ENCODE data around the gene SHISA8. TPM values are rescaled to one million over a fixed set of nuclear protein-coding genes. Genes with fewer than 3 reads are reported as not detected.

Gene SHISA8
- total RNA-seq, 1 donor from 2014 or later = not detected

DNA sequence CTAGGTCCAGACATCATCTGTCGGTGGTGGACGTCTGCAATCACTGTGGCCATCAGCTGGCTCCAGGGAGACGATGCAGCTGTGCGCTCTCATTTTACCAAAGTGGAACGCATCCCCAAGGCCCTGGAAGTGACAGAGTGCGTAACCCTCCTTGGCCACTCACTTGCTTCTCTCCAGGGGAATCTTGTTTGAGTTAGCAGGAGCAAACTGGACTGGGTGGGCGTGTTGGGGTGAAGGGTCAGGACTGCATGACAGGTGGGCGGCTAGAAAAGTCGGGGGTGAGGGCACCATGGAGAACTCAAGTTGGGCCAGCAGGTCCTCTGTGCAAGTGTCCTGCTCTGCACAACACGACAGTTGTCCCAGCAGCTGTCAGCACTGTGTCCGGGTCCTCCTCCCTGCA is 16.2 kb downstream of the SHISA8 start:
- H3K27ac Mint-ChIP-seq (ENCODE audit: unreplicated experiment) = no peak overlapping the region
- H3K4me3 Mint-ChIP-seq (ENCODE audit: unreplicated experiment) = no peak overlapping the region
- TF ChIP-seq, protein P1, sequence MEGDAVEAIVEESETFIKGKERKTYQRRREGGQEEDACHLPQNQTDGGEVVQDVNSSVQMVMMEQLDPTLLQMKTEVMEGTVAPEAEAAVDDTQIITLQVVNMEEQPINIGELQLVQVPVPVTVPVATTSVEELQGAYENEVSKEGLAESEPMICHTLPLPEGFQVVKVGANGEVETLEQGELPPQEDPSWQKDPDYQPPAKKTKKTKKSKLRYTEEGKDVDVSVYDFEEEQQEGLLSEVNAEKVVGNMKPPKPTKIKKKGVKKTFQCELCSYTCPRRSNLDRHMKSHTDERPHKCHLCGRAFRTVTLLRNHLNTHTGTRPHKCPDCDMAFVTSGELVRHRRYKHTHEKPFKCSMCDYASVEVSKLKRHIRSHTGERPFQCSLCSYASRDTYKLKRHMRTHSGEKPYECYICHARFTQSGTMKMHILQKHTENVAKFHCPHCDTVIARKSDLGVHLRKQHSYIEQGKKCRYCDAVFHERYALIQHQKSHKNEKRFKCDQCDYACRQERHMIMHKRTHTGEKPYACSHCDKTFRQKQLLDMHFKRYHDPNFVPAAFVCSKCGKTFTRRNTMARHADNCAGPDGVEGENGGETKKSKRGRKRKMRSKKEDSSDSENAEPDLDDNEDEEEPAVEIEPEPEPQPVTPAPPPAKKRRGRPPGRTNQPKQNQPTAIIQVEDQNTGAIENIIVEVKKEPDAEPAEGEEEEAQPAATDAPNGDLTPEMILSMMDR (IDR thresholded peaks at IDR 0.05) = no peak
- no peak for DNase-seq (ENCODE audit: low spot score)
- no peaks in the 10 kb centered on the region for H3K4me1 Mint-ChIP-seq (ENCODE audit: low read depth)
- H3K36me3 Mint-ChIP-seq (ENCODE audit: low read depth) = peaks cover 24% of the 10 kb centered on the region
- no peaks in the 10 kb centered on the region for H3K27me3 Mint-ChIP-seq (ENCODE audit: low read depth)
- H3K9me3 Mint-ChIP-seq (ENCODE audit: low read depth) = no peaks in the 10 kb centered on the region

DNA sequence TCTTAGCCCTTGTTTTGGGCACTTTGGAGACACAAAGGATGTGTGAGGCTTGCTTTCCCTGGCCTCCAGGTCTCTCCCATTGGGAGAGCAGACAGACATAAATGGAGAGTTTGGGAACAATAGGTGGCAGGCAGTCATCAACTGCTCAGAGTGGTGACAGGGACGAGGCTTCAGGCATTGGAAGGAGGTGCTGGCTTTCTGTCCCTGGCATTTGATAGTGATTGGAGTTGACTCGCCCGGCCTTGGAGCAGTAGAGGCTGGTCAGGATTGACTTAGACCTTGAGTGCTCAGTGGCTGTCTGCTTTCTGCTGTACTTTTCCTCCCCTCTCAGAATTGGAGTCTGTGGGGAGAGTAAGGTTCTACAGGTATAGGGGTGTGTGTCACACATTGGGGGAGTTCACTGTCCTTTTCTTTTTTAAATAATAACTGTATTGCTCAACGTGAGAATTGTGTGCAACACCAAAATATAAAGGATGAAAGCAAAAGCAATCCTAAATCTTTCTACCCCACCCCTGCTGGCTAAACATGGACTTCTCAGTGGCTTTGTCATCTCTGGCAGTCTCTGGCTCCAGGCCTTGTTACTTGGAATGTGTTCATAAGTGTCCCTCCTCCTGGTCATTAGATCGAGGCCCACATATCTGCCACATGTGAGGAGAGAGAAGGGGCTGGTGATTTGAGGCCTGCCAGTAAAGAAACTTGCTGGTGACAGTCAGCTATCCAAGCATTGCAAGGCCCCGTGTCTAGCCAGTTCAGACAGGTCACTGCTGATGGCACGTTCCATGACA is 21.1 kb downstream of the SHISA8 start:
- peaks cover 33% of the 10 kb centered on the region for H3K36me3 Mint-ChIP-seq (ENCODE audit: low read depth)
- TF ChIP-seq, protein P1 (IDR thresholded peaks at IDR 0.05) = no peak
- H3K4me3 Mint-ChIP-seq (ENCODE audit: unreplicated experiment) = no peak overlapping the region
- no peak for DNase-seq (ENCODE audit: low spot score)
- no peaks in the 10 kb centered on the region for H3K4me1 Mint-ChIP-seq (ENCODE audit: low read depth)
- no peaks in the 10 kb centered on the region for H3K27me3 Mint-ChIP-seq (ENCODE audit: low read depth)
- no peaks in the 10 kb centered on the region for H3K9me3 Mint-ChIP-seq (ENCODE audit: low read depth)
- H3K27ac Mint-ChIP-seq (ENCODE audit: unreplicated experiment) = no peak overlapping the region

DNA sequence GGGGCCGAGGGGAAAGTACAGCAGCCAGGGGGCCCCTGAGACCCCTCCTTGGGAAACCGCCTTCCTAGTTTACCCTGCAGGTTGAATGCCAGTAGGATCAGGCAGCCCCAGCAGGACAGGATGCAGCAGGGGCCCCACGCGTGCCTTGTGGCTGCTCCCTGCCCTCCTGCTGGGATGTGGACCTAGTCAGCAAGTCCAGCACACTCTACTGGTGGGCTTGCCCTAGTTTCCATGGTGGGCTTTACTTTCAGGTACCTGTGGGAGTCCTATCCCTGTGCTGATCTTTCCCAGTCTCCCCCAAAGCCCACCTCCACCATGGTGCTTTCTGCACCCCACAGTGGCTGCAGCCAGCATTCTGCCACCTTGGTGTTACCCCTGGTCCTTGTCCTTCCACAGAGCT is 22.2 kb downstream of the SHISA8 start:
- Mint-ChIP-seq H3K4me3 (ENCODE audit: unreplicated experiment) (no peak overlapping the region), H3K4me1 (ENCODE audit: low read depth) (no peaks in the 10 kb centered on the region), H3K27ac (ENCODE audit: unreplicated experiment) (no peak overlapping the region), H3K36me3 (ENCODE audit: low read depth) (peaks cover 35% of the 10 kb centered on the region), H3K27me3 (ENCODE audit: low read depth) (no peaks in the 10 kb centered on the region), H3K9me3 (ENCODE audit: low read depth) (no peaks in the 10 kb centered on the region)
- no peak for DNase-seq (ENCODE audit: low spot score)
- TF ChIP-seq, protein P1 (IDR thresholded peaks at IDR 0.05) = no peak

DNA sequence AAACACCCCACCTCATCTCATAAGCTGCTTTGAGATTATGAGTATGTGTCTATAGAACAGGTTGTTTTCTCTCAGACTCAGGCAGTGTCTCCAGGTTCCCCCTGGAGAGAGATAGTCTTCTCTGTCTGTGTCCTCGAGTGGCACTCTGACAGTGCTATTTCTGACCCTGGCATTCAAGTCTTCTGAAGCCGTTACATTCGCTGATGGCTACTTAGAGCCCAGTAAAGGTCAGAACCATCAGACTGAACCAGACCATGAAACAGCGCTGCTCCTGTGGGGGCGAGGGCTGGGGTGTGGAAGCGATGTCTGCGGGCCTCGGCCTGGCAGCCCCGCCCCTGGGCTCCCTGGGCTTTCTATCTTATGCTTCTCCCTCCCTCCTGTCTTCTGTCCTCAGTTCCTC is 23.5 kb downstream of the SHISA8 start:
- no peak for DNase-seq (ENCODE audit: low spot score)
- Mint-ChIP-seq H3K27me3 (ENCODE audit: low read depth) (no peaks in the 10 kb centered on the region), H3K27ac (ENCODE audit: unreplicated experiment) (no peak overlapping the region), H3K36me3 (ENCODE audit: low read depth) (peaks cover 32% of the 10 kb centered on the region), H3K9me3 (ENCODE audit: low read depth) (no peaks in the 10 kb centered on the region), H3K4me1 (ENCODE audit: low read depth) (no peaks in the 10 kb centered on the region), H3K4me3 (ENCODE audit: unreplicated experiment) (no peak overlapping the region)
- TF ChIP-seq, protein P1 (IDR thresholded peaks at IDR 0.05) = no peak

DNA sequence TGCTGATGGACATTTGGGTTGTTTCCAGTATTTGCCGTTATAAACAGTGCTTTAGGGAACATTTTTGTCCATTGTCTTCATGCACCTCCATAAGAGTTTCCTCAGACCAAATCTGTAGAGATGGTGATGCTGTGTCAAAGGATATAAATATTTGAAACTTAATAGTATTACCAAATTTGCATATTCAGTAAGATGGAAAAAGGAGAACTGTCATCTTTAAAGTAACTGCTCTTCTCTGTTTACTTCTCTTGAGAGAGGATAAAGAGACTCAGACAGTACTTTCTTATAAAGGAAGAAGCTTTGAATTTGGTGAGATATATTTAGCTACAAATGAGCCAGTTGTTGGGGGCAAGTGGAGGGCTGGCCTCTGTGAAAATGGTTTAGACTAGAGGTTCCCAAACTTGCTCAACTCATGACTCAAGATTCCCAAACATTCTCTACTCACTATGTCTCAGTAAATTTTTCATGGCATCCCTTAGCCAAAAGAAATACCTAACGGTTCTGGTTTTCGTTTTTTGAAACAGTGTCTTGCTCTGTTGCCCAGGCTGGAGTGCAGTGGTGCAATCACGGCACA is 26.2 kb downstream of the SHISA8 start:
- H3K9me3 Mint-ChIP-seq (ENCODE audit: low read depth) = no peaks in the 10 kb centered on the region
- H3K27ac Mint-ChIP-seq (ENCODE audit: unreplicated experiment) = no peak overlapping the region
- no peaks in the 10 kb centered on the region for H3K27me3 Mint-ChIP-seq (ENCODE audit: low read depth)

More for the DNA sequence above, 26.2 kb downstream of the SHISA8 start:
- DNase-seq (ENCODE audit: low spot score) = no peak
- TF ChIP-seq, protein P1 (IDR thresholded peaks at IDR 0.05) = no peak
- Mint-ChIP-seq H3K36me3 (ENCODE audit: low read depth) (peaks cover 43% of the 10 kb centered on the region), H3K4me1 (ENCODE audit: low read depth) (no peaks in the 10 kb centered on the region), H3K4me3 (ENCODE audit: unreplicated experiment) (no peak overlapping the region)
